ENCODE data around the gene DGKQ. TPM values are rescaled to one million over a fixed set of nuclear protein-coding genes. Genes with fewer than 3 reads are reported as not detected.
"Not testable (repeated sequence)": the region's sequence is repeated elsewhere in the genome, so short reads cannot be mapped to it uniquely, and the experiment has no call there.

DGKQ gene
- total RNA-seq, 1 donor from 2014 or later = 16.9 TPM

DNA sequence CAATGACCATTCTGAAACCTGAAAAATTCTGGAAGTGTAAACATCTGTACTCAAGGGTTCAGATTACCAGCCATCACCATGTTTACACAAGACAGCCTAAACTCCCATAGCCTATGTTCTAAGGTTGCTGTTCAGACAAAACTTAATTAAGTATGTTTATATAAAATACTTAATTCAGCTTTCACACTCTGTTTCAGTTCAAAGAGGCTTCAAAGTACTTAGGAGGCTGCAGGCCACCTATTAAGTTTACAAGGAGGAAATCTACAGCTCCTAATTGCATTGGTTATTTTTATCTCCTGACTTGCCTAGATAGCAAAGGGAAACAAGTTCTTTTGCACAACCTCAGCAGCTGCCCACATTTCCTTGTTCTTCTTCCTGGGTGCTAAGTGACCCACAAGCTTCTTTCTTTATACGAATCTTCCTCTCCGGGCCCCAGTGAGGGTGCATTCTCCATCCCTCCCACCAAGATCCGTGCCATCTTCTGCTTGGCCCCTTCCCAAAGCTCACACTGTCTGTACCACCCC, 43.3 kb downstream of the DGKQ start:
- no peak for TF ChIP-seq CTCF (conservative IDR thresholded peaks at IDR 0.05; ENCODE audit: low read depth, low read length)
- no peak for DNase-seq (ENCODE audit: low read depth)
- H3K4me3 ChIP-seq (ENCODE audit: low read depth, low read length) = peak overlapping the region; percentile 88

DNA sequence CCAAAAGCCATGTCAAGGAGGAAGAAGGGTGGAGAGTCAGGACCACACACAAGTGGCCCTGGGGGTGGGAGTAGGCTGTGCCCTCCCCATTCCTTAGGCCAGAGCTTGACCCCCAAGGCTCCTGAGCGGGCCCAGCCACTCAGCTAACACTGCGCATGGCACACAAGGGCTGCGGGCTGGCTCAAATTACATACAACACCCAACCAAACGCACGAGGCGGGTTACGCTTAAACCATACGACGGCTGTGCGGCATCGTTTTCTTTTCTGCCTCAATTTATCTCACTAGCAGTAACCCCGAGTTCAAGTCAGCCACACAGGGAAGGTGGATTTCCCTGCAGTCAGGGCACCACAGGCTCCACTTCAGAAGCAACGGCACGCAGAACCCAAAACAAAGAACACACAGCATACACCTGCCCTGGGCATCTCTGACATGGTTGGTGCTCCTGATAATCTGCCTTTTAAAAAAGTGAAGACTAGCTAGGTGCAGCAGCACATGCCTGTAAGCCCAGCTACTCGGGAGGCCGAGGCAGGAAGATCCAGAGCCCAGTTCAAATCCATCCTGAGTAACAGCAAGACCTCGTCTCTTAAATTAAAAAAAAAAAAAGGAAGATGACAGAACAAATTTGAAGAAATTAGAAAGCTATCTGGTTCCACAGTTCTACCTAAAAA, 44.1 kb downstream of the DGKQ start:
- DNase-seq (ENCODE audit: low read depth) = no peak
- no peak overlapping the region for H3K4me3 ChIP-seq (ENCODE audit: low read depth, low read length)
- no peak for TF ChIP-seq CTCF (conservative IDR thresholded peaks at IDR 0.05; ENCODE audit: low read depth, low read length)

DNA sequence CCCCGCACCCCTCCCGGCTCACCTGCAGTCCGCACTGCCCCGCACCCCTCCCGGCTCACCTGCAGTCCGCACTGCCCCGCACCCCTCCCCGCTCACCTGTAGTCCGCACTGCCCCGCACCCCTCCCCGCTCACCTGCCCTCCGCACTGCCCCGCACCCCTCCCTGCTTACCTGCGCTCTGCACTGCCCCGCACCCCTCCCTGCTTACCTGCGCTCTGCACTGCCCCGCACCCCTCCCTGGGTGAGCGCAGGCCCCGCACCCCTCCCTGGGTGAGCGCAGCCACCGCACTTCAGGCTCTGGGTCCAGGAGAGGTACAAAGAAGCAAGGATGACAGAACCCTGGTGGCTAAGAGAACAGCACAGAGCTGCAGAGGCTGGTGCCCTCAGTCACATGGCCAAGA, 45.8 kb downstream of the DGKQ start:
- DNase-seq (ENCODE audit: low read depth); H3K4me3 ChIP-seq (ENCODE audit: low read depth, low read length): not testable (repeated sequence)

GRCh38 chr4:926538-926937, 46.8 kb downstream of the DGKQ start:
- H3K4me3 ChIP-seq (ENCODE audit: low read depth, low read length) = no peak overlapping the region
- no peak for DNase-seq (ENCODE audit: low read depth)
- TF ChIP-seq CTCF (conservative IDR thresholded peaks at IDR 0.05; ENCODE audit: low read depth, low read length) = peak; percentile 28

GRCh38 chr4:925771-926500, 47.4 kb downstream of the DGKQ start:
- DNase-seq (ENCODE audit: low read depth) = no peak
- H3K4me3 ChIP-seq (ENCODE audit: low read depth, low read length) = no peak overlapping the region
- no peak for TF ChIP-seq CTCF (conservative IDR thresholded peaks at IDR 0.05; ENCODE audit: low read depth, low read length)

GRCh38 chr4:925171-925570, 48.2 kb downstream of the DGKQ start:
- DNase-seq (ENCODE audit: low read depth) = no peak
- no peak overlapping the region for H3K4me3 ChIP-seq (ENCODE audit: low read depth, low read length)
- TF ChIP-seq CTCF (conservative IDR thresholded peaks at IDR 0.05; ENCODE audit: low read depth, low read length) = no peak

GRCh38 chr4:924107-925096, 49.0 kb downstream of the DGKQ start:
- TF ChIP-seq CTCF (conservative IDR thresholded peaks at IDR 0.05; ENCODE audit: low read depth, low read length) = no peak
- no peak for DNase-seq (ENCODE audit: low read depth)
- no peak overlapping the region for H3K4me3 ChIP-seq (ENCODE audit: low read depth, low read length)
